Ramos (cell line): ENCODE results near the gene SLC16A1.
"Not testable (repeated sequence)": the region's sequence is repeated elsewhere in the genome, so short reads cannot be mapped to it uniquely, and the experiment has no call there.

Experiments
- in situ Hi-C: fragments of 300-500 bp; cut with MboI; formaldehyde crosslinking; loops from one replicate; pipeline ENCODE4 v1.14.3; 2022; ENCODE audit warnings: low sequenced_read_pairs; ENCODE audit not compliant: unreplicated experiment

SLC16A1 gene

DNA sequence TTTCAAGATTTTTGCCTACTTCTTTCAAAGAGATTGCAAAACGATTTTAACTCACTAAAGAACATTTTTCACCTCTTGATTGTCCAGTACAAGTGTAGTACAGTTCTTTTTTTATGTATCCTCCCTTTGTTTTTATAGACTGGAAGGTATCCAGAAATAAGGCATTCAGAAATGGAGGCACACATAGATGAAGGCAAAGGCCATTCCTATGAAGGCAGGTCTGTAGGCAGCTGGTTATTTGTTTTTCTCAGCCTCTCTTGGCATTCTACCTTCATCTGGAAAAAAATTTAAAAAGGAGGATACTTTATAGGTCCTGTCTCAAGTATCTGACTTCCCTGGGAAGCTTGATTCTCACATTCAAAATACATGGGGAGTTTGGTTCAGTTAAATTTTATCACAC, 18.6 kb upstream of the SLC16A1 start:
- in situ Hi-C loops: no loop called here

DNA sequence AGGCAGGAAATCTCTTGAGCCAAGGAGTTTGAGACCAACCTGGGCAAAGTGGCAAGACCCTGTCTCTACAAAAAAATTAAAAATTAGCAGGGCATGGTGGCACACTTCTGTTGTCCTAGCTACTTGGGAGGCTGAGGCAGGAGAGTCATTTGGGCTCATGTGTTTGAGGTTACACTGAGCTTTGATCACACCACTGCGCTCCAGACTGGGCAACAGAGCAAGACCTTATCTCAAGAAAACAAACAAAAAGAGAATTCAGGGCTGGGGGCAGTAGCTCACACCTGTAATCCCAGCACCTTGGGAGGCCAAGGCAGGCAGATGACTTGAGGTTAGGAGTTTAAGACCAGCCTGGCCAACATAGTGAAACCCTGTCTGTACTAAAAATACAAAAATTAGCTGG, 17.8 kb upstream of the SLC16A1 start:
- in situ Hi-C loops: no loop called here

DNA sequence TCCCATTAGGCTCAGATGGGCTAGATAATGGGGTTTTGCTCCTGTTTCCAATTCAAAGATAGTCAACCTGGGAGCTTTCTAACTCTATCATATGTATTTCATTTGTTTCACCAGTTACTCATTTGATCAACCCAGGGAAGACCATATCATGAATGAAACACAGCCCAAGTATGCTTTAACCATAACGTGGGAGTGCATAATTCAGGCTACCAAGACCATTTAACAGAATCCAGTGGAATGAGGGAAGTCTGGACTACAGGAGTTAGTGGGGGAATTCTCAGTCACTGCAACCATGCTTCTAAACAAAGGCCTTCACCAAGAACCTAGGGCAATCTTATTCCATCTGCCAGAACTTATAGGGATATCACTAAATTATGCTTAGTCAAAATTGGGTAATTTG, 15.0 kb upstream of the SLC16A1 start:
- in situ Hi-C loops: no loop called here

DNA sequence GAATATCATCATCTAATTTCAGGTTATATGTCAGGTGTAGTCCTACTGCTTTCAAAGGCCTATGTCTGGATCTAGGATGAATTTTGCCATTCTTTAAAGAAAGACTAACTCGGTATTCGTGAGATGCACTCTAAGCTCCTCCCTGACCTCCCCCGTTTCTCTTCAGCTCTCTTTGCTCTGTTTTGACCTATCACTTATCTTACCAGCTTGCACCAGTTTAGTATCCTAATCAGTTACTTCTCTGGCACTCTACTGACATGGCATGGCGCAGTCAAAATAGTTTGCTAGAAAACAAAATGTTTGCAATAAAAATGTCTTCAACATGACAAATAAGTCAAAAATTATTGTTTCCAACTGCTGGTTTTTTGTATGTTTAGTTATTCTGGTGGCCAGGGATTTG, 8.4 kb upstream of the SLC16A1 start:
- in situ Hi-C loops: no loop called here

DNA sequence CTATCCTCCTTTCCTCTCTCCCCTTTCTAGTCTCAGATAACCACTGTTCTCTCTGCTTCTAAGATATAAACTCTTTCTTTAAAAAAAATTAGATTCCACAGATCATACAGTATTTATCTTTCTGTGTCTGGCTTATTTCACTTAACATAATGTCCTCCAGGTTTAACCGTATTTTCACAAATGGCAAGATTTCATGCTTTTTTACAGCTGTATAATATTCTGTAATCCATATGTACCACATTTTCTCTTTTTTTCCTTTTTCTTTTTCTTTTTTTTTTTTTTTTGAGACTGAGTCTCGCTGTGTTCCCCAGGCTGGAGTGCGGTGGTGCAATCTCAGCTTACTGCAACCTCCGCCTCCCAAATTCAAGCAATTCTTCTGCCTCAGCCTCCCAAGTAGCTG, 5.1 kb upstream of the SLC16A1 start:
- in situ Hi-C loops: no loop called here

DNA sequence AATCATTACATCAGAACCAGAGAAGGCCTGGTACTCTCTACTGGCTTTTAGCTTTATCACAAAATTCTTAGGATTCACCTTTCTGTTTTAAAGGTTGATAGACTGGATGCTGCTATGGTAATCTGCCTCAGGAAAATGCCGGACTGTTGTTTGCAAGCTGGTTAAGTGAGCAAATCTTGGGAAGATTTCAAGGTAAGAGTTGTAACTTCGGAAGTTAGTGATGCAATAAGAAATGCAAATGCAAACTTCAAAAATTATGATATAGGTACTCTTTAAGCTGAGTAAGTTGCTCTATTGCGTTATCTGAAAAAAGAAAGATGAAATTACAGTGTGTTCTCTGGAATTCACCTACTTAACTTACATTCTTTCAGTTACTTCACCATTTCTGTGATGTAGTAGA, 4.4 kb upstream of the SLC16A1 start:
- in situ Hi-C loops: no loop called here

DNA sequence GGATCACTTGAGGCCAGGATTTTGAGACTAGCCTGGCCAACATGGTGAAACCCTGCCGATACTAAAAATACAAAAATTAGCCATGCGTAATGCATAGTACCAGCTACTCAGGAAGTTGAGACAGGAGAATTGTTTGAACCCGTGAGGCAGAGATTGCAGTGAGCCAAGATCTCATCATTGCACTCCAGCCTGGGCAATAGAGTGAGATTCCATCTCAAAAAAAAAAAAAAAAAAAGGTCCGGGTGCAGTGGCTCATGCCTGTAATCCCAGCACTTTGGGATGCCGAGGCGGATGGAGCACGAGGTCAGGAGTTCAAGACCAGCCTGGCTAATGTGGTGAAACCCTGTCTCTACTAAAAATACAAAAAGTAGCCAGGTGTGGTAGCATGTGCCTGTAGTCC, 2.2 kb upstream of the SLC16A1 start:
- in situ Hi-C loops: not testable (repeated sequence)

DNA sequence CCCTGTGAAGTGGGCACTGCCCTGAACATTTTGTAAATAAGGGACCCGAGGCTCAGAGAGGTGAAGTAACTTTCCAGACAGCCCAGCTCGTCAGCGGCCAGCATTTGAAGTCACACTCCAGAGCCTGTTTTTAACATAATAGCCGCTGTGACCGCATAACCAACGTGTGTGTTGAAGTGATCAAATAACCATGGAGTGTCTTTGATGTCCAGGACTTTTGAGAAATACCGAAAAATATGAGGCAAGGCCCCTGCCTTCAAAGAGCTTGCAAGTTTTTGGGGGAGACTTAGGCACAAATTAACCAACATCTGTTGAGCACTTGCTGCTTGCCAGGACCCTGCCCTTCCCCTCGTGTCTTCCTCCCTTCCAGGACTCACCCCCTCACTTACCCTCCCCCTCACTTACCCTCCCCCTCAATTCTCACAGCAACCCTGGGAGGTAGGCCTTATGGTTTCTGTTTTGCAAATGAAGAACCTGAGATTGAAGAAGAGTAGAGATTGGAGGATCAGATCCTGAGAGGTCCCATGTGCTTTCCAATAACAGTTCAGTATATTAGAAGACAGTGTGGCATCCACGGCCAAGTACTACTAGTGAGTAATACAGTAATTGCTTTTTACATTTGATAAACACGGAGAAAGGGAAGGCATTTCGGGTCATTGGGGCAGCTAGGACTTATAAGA, 1.3 kb upstream of the SLC16A1 start:
- in situ Hi-C loops: no loop called here

DNA sequence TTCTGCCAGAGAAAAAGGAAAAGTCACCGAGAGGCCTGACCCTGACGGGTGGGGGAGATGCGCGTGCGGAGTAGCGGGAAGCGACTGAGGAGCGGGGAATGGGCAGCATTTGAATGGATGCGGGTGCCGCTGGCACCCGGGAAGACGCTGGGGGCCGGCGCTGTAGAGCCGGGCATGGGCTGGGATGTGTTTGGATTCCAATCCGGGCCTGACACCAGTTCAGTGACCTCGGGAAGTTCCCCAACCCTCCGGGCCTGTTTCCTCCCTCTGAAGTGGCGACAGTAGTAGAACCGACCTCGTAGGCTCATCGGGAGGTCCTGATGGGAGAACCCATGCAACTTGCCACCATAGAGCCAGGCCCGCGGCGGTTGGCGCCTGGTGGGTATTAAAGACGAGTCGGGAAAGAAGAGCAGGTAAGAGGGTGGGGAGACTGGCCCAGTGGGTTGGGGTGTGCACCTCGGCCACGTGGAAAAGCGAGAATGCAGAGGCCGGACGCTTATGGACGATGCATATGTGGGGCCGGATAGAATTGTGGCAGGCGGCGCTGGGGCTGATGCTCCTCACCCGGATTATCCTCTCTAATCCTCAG, 642 bp upstream of the SLC16A1 start:
- in situ Hi-C loops: no loop called here

DNA sequence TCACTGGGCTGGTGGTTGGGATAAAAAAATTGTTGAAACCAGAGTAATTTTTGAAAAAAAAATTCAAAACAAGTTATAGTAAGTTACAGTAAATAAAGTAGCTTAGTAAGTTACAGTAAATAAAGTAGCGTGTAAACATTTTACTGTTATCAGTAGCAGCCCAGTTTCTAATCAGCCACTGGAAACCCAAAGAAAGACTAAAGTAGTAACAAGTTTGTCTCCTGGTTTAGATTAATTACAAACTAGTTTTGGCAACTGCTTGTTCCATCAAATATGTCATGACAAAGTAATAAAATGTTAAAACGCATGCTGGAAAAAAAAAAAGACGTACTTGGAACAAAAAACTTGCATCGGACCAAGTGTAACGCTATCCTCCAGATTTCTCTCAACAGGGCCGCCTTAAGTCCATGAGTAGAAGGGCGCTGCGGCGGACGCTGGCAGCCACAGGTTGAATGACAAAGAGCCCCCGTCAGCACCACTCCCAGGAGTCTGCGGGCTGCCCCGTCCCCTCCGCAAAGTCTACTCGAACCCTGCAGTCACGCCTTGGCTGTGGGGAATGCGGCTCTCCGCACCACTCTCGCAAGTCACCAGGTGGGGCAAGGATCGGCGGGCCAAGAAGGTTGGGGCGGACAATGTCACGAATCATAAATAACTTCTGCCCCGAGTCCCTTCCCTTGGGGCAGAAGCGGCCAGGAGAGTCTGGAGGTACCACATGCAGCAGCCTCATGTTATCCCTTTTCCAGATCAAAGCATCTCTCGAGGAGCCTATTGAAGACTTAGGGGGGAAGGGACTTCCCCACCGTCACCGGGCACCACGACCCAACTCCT, 837 bp downstream of the SLC16A1 start:
- in situ Hi-C loops: no loop called here

DNA sequence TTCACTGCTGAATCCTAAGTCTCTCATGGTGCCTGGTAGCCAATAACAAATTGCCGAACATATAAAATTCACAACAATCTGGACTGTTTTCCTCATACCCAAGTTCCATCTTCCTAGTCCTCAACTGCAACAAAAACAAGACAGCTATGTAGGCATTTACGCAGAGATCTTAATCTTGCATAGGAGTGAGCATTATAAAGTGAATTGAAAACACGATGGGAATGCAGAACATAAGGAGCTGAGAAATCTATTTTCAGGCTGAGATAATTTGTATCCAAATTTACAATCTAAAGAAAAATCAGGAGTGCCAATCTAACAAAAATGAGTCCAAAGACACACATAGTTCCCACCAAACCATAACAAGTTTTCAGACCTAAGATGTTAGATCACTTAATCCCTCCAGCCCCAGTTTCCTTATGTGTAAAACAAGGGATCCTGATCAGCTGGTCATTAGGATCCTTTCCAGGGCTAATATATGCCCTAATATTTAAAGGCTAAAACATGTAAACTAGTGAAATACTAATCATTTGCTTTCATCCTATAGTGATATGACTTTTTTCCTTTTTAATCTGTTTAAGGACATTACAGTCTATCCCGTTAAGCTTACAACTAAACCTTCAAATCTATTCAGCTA, 1.9 kb downstream of the SLC16A1 start:
- in situ Hi-C loops: no loop called here

DNA sequence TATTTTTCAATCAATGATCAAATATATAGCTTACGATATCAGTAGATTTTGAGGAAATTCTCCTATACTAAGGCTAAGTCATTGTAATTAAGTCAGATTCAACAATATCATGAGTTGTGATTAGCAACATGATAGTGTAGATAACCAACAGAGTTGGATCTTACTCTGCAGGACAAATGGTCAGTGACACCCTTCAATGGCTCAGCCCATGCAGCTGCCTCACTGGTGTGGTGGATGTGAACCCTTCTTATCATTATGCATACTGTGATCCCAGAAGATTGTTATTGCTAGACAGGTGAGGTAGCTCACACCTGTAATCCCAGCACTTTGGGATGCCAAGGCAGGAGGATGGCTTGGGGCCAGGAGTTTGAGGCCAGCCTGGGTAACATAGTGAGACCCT, 5.6 kb downstream of the SLC16A1 start:
- in situ Hi-C loops: no loop called here

DNA sequence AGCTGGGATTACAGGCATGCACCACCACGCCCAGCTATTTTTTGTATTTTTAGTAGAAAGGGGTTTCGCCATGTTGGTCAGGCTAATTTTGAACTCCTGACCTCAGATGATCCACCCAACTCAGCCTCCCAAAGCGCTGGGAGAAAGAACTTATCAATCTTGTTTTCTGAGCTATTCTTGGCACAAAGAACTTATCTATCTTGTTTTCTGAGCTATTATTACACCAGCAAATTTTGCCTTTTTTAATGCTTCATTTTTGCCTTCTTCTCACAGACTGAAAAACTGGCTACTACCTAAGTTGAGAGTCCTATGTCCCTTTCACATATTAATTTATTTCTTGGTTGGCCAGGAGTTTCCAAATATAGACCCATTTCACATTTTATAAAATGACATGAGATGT, 9.3 kb downstream of the SLC16A1 start:
- in situ Hi-C loops: no loop called here

DNA sequence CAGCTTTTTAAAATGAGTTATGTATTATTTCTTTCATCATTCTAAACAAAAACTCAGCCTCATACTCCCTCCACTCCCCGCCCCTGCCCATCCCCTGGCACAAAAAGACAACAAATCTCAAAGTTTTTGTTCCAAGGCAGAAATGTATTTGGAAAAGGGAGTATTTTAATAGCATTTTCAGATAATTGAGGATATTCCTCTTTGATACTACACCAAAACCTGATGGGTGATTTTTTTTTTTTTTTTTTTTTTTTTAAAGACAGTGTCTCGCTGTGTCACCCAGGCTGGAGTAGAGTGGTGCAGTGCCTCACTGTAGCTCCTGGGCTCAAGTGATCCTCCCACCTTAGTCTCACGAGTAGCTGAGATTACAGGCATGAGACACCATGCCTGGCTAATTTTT, 16.2 kb downstream of the SLC16A1 start:
- in situ Hi-C loops: no loop called here

DNA sequence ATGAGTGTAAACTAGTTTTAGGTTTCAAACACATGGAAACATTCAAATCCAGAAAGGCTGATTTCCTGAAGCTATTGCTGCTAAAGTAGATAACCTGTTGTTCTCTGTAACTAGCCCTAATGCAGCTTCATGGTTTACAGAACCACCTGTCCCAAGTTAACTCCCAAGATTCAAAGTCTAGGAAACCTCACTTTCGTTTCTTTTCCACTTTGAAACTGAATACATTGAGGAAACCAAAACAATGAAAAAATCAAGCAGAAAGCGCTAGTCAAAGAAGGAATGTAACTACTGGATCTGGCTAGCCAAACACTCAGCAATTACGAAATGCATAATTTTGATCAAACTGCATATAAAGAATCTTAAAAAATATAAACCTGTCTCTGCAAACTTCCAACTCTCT, 17.8 kb downstream of the SLC16A1 start:
- in situ Hi-C loops: no loop called here

DNA sequence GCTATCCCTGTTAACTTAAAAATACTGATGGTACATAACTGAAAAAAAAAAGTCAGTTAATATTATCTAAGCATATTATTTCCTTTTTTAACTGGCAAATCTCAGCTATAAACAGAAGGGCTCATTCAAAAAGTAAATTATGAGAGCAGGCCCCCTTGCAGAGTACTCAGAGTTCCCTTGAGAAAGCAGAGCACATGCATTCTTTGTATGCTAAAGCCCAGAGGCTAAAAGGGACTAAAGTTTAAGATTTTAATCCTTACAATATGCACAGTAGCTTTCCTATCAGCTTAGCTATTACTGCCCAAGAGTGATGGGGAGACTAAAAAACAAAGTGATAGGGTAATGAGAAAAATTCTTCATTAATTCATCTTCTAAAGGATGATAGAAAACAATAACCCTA, 18.5 kb downstream of the SLC16A1 start:
- in situ Hi-C loops: no loop called here

DNA sequence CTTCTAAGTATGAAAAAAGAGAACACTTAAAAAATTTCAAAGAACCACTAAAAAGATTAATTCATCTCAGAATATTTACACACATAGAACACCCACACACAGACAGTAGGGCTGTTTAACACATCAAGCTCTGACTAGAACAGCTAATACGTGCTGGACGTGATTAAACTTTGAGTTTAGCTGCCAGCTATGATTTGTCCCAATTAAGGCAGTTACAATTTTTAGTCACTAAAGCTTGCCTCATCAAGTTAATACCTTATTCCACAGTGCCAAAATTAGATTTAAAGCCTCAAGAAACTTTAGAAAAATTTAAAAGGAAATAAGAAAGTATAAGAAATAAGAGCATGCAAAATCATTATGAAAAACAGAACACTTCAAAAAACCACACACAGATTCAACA, 18.9 kb downstream of the SLC16A1 start:
- in situ Hi-C loops: no loop called here

DNA sequence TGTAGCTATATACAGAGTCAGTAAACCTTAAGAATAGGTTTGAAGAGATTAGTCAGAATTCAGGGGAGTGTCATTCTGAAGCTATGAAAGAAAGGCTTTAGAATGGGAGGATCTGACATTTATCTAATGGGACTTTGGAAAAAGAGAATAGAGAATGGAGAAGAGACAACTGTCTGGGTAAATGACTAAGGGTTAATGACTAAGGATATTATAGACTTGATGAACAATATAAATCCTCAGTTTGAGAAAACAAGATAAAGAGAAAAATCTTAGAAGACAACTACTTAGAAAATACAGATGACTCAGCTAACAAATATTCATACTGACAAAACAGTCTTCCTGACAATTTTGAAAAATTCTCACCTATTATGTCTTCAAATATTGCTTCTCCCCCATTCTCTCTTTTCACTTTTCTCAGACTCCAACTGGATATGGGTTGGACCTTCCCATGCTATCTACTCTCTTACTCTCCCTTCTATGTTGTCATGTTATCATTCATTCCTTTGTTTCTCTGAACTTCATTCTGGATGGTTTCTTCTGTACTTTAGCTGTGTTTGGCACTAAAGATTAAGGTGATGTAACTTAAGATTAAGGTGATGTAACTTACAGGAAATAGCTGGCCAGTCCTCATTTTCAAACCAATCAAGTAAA, 20.4 kb downstream of the SLC16A1 start:
- in situ Hi-C loops: no loop called here

DNA sequence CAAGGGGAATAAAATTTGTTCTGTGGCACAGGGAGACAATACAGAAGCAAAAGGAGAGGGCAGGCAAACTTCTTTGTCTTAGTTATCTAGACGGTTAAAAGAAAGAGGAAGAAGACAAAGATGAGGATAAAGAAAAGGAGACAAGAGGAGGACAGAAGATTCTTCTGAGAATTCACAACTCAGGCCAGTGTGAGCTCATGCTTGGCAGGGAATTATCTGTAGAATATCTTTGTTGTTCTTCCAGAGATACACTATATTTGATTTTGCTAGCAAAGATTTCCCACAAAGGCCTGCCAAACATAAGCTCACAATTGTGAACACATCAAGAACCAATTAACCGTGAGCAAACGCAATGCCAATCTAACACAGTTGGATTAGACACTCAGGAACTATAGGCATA, 21.4 kb downstream of the SLC16A1 start:
- in situ Hi-C loops: no loop called here

DNA sequence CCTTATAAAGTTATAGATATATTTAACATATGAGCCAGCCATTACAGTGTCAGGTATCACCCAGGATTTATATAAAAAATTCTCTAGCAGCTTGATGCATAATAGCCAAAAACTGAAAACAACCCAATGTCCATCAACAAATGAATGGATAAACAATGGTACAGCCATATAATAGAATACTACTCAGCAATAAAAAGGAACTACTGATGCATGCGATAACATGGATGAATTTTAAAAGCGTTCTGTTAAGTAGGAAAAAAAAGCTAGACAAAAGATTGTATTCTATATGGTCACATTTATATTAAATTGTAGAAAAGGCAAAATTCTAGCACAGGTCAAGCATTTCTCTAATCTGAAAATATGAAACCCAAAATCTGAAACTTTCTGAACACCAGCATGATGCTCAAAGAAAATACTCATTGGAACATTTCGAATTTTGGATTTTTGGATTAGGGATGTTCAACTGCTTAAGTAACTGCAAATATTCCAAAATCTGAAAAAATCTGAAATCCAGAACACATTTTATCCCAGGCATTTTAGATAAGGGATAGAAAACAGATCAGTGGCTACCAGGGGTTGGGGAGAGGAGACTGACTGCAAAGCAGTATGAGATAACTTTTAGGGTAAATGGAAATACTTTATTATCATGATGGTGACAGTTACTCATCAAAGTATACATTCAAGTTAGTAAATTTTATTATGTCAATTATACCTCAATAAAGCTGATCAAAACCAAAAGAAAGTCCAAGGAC, 22.0 kb downstream of the SLC16A1 start:
- in situ Hi-C loops: no loop called here
